T follicular helper cell (primary cell): ENCODE data around the gene CCNI.
"Not testable (repeated sequence)": the region's sequence is repeated elsewhere in the genome, so short reads cannot be mapped to it uniquely, and the experiment has no call there.

Source experiments
- DNase-seq: peaks from one replicate; pipeline ENCODE4 v3.0.0-alpha.2; 2020; ENCODE audit warnings: low read depth

The CCNI gene

GRCh38 chr4:77040854-77041725 lies 34.7 kb downstream of the CCNI start:
- no peak for DNase-seq

DNA sequence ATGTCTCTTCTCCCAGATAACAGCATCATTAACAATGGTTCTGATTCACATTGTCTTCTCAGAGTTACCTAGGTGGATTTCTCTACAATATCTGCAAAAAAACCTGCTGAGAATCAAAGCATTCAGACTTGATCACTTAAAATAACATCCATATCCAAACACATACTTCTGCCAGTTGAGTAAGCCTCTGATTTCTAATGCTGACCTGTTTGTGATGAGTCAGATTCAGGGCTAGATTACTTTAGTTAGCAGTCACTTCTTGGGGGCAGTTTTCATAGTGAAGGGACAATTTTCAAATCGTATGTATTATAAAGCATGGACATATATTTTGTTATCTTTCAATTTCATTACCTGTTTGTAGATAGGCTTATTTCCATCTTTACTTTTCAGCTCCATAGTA lies 35.5 kb downstream of the CCNI start:
- no peak for DNase-seq

- no peak for DNase-seq
These were observed 36.0 kb downstream of the CCNI start for GRCh38 chr4:77039796-77040195.

GRCh38 chr4:77037736-77038135 lies 38.1 kb downstream of the CCNI start:
- no peak for DNase-seq

DNA sequence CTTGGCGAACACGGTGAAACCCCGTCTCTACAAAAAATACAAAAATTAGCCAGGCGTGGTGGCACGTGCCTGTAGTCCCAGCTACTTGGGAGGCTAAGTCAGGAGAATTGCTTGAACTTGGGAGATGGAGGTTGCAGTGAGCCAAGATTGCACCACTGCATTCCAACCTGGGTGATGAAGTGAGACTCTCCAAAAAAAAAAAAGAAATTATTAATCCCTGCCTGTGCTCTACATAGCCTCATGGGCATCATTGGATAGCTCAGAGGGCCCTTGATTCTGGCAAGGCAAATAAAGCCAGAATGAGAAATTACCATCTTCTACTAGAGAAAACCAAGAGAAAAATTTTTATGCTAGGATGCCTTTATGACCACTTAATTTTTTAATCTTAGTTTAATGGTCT lies 38.6 kb downstream of the CCNI start:
- not testable (repeated sequence) for DNase-seq

- DNase-seq: no peak
These were observed 39.6 kb downstream of the CCNI start for GRCh38 chr4:77036206-77036605.

DNA sequence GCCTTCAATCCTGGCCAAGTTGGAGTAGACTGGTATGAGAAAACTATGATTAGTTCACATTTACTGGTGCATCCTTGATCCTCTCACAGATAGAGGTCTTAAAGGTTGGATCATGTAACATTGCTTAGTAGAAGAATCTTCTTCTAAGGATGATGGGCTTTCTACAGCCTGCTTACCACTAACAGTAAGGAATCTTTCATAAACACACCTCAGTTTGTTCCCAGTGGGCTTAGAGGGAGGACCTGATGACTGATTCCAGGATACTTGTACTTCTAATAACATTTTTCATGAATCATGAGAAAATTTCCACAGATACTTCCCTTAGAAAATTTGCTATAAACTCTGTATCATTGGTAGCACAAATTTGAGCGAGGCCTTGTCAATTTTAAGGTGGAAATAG lies 40.6 kb downstream of the CCNI start:
- no peak for DNase-seq

DNA sequence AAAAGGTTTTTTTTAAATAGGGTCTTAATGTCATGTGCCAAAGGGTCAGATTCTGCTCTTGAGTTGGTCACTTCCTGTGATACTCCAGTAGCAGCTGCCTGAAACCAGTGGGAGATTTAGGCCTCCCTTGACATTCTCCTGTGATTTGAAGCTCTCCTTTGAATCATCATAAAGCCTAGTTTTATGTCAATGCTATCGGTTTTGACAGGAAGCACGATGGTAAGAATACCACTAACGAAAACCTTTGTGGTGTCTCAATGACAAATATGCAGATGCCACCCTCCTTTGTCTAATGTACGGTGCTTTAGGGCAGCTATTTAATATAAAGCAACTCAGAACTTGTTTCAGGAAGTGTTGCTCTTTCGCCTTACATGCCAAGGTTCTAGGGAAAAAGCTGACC lies 44.2 kb downstream of the CCNI start:
- no peak for DNase-seq

GRCh38 chr4:77029757-77030156 lies 46.0 kb downstream of the CCNI start:
- not testable (repeated sequence) for DNase-seq

DNA sequence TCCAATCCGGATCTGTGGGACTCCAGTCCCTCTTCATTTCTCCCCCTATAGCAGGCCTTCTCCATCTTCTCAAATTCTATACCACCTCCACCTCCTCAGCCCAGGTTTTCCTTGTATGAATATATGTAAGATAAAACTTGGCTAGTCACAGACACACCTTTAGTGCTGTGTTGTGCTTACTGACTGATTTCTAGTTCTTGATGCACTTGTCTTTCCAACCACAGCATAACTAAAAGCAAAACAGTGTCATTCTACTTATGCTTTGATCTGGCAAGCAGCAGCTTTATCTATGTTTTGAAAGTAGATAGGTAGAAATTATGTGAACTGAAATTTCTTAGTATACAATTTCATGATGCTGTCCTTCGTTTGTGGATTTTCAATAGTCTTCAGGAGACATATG lies 47.5 kb downstream of the CCNI start:
- DNase-seq: no peak

- no peak for DNase-seq
These were observed 49.5 kb downstream of the CCNI start for GRCh38 chr4:77026322-77026704.

DNA sequence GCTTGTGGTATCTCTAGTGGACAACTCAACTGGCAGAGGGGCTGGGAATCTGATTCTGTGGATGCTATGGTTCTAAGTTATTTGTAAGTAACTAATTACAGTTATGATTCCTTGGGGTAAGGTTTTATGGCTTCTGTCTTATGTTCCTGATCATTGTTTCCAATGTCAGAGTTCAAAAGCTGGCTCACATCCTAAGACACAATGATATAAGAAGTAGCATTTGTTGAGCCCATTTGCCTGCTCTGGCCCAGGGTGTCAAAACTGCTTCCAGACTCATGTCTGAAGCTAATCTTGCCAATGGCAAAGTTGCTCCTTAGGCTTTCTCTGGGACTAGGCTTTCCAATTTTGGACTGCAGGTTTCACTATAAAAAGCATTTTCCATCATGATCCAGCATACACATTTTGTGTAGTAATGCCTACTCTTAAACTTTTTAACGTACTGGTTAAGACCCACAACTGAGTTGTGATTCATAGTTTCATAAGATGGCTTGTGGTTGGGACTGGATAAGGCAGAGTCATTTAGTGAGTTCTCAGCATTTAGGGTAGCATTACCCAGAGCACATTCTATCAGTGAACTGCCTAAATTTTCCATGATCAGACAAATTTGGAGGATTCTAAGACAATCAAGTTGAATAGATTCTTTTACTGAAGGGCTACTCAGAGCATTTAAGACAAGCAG lies 50.0 kb downstream of the CCNI start:
- DNase-seq: no peak

DNA sequence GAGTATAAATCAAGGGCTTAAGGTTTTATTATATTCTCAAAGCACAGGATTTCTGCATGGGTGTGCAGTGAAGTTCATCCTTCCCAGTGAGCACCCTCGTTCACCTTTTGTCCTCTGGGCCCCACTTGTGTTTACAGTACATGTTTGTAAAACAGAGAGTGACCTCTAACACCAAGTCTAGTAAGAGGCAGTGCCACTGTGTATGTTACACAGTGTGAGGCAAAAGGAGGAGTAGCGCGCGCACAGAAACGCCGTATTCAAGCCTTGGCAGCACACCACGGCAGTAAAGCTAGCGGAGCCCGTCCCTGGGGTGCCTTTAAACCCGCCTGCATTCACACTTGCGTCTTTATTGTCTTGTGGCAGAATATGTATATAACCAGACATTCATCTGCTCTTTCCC lies 51.9 kb downstream of the CCNI start:
- DNase-seq: no peak

DNA sequence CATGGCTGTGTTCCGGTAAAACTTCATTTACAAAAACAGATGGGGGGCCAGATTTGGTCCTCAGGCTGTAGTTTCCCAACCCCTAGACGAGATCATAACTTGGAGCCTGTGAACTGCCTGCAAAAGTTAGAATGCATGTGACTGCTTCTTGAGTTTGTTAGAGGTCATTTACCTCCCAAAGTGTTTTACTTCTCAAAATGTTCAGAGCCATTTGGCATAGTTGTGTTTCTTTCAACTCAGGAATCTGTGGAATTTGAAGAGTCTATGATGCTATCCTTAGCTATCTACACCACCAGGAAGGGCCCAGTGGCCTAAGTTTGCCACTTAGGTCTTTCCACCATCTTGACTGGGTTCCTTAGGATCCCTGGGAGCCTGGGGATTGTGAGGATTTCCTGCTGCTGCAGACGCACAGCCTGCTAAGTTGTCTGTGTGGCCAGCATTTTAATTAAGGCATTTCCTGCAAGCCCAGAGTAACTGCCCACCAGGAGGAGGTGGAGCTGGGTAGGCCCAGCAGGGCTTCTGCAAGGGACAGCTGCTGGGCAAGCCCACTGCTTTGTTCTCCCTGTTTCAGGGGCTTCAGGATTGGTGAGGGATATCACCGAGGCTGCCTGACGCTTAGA lies 53.1 kb downstream of the CCNI start:
- DNase-seq: no peak

DNA sequence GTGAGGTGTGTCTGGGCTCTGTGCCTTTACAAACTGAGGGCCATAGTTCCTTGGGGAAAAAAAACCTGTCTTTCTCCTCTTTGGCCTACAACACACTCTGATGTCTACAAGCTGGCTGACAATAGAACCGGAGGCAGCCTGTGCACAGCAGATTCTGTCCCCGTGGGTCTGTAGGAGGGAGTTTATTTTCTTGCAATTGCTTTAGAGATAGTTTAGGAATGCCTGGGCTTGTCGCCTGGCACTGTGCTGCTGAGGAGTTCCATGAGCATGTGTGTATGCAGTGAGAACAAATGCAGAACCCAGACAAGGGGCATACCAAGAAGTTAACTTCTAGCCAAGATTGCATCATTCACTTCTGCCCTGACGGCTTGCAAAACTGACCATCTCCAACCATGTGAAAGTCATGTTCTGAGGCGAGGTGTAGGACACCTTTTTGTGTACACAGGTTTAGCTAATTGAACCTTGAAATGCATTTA lies 54.1 kb downstream of the CCNI start:
- no peak for DNase-seq

DNA sequence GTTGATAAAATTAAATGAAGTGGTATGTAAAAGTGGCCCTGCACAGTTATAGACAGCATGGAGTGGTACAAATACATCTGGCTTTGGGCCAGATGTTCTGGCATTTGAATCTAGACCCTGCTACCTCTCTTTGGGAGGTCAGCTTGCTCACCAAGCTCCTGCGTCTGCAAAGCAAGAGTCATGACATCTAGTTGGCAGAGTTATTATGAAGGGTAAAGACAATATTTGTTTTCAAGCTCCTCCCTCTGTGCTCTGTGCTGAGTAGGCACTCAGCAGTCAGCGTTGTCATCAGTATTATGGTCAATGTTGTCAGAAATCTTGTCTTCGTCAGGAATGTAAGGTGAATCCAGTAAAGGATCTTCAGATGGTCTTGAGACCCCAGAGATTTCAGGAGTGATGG lies 55.8 kb downstream of the CCNI start:
- DNase-seq: no peak

- DNase-seq: no peak
These were observed 60.4 kb downstream of the CCNI start for GRCh38 chr4:77015390-77015789.

GRCh38 chr4:77014256-77014655 lies 61.5 kb downstream of the CCNI start:
- no peak for DNase-seq

- DNase-seq: no peak
These were observed 63.1 kb downstream of the CCNI start for GRCh38 chr4:77012726-77013125.

GRCh38 chr4:77010841-77011354 lies 64.9 kb downstream of the CCNI start:
- no peak for DNase-seq

DNA sequence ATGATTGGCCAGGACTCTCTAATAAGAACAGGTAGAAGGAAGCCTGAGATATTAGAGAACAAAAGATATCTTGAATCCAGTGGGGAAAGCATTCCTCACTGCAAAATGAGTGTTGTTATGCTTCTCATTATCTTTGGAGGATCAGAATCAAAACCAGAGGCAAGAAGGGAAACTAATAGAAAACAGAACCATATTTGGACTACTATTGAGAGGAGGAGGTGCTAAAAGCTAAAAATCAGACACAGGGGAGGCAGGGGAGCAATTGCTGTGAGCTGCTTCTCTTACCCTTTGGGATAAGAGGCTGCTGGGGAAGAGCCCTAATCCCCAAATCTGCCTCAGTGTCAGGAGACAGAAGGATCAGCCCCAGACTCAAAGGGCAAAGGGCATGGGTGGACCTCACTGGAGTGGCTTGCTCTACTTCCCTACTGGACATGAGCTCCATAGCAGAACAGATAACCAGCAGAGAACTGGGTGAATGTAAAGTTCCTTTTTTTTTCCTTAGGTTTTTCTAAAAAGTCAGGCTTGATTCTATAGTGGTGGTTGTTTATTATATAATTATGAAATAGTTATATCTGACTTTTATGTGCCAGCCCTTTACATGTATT lies 66.2 kb downstream of the CCNI start:
- DNase-seq: no peak
